Body of pancreas (tissue), 4 donors: ENCODE results near the gene SYP.

Experiments used
- POLR2A ChIP-seq, 3 donors: fragments of 450-650 bp; IDR thresholded peaks; one replicate each; pipeline ENCODE4 v1.6.1; 2016; ENCODE audit warnings: antibody characterized with exemption in 3 of 3, mild to moderate bottlenecking in 2 of 3
- TF ChIP-seq, protein P1 (sequence below), 7 experiments: fragments of 450-650 bp in 4 of 7; fragments of 200-600 bp in 3 of 7; sonication (generic) in 3 of 7; IDR thresholded peaks; one replicate each; pipeline ENCODE4 v1.5.1; 2016 to 2019; ENCODE audit warnings: antibody characterized with exemption in 7 of 7

DNA sequence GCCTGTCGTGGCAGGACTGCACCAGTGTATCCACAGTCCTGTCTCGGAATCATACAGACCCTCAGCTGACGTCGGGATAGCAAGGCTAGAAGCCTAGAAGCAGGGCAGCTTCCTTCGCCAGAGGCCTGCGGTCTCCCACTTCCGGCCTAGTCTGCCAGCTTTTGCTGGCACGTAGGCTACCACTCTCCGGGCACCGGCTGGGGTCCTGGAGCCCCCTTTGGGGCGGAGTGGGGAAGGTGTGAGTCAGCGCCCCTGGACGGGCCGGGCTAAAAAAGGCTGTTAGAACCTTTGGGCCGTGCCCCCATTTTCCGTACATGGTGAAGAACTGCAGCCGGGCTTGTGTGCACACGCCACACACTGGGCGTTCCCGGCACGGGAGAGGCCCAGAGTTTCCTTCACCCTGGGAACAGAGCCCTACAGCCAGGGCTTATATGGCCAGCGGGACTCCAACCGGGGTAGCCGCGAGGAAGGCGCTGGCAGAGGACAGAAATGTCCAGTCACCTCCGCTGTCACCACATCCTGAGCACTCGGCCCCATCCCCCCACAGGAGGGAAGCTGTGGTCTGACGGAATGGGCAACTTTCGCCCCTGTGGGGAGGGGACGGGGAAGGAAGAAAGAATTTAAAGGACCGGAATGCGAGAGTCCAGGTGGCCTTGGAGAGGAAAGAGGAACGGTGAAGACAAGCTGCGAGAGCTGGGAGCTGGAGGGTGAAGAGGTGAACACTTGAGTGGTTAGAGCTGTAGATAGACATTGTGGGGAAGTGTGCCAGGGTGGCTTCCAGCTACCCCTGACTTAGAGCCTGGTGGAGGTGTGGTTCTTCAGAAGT is 32.9 kb downstream of the SYP start:
- TF ChIP-seq, protein P1, sequence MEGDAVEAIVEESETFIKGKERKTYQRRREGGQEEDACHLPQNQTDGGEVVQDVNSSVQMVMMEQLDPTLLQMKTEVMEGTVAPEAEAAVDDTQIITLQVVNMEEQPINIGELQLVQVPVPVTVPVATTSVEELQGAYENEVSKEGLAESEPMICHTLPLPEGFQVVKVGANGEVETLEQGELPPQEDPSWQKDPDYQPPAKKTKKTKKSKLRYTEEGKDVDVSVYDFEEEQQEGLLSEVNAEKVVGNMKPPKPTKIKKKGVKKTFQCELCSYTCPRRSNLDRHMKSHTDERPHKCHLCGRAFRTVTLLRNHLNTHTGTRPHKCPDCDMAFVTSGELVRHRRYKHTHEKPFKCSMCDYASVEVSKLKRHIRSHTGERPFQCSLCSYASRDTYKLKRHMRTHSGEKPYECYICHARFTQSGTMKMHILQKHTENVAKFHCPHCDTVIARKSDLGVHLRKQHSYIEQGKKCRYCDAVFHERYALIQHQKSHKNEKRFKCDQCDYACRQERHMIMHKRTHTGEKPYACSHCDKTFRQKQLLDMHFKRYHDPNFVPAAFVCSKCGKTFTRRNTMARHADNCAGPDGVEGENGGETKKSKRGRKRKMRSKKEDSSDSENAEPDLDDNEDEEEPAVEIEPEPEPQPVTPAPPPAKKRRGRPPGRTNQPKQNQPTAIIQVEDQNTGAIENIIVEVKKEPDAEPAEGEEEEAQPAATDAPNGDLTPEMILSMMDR (IDR thresholded peaks at IDR 0.05) = no peak
- TF ChIP-seq POLR2A (IDR thresholded peaks at IDR 0.05) = peak in 1 of 3 donors; percentile 17
